LNCaP clone FGC (cell line): ENCODE measurements around the gene PSIP1.
A peak's percentile ranks its signal among the peaks of the same experiment; 100 is the strongest.

Experiments used
- DNase-seq: peaks from one replicate; pipeline ENCODE4 v3.0.0-alpha.2; 2011; ENCODE audit warnings: low read depth
- H3K4me3 ChIP-seq: 2 replicates; pipeline ENCODE4 v1.5.1; 2011; ENCODE audit warnings: mild to moderate bottlenecking, low read depth, low read length, control low read depth
- TF ChIP-seq, protein P1 (sequence below): IDR thresholded peaks from 2 replicates; pipeline ENCODE4 v1.5.1; 2012; ENCODE audit warnings: mild to moderate bottlenecking; ENCODE audit not compliant: control insufficient read depth, insufficient read depth; ENCODE audit errors: extremely low read depth

The PSIP1 gene

DNA sequence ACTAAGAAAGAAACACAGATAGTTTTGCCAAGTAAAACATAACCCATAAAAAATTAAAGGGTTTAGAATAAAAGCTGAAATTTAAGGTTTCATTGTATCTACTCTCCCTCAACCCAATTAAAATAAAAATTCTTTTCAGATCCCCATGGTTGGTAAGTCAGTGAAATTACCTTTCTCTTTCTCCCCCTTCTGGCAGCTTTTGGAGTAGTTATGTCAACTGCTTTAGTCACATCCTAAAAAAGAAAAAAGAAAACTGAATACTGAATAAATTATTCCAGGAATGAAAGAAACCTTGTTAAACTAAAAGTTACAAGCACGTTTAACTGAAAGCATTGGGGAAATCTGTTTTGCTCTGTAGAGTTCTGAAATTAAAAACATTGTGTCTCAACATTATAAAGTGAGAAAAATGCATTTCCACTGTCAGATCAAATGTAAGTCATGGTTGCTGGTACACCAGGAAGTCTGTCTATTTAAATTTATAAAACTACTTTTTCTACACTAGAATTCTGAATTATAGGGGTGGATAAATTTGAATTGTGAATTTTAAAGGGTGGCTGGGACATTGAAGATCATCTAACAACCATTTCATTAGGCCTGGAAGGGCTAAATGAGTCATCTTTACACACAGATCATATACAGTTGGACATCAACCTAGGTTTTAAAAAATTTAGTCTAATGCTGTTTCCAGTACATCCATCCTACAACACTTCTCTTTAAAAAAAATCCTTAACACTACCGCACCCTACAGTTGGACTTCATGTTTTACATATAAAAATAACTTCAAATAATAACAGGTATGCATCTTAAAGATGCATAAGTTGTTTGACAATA, 24.7 kb downstream of the PSIP1 start:
- no peak for DNase-seq

DNA sequence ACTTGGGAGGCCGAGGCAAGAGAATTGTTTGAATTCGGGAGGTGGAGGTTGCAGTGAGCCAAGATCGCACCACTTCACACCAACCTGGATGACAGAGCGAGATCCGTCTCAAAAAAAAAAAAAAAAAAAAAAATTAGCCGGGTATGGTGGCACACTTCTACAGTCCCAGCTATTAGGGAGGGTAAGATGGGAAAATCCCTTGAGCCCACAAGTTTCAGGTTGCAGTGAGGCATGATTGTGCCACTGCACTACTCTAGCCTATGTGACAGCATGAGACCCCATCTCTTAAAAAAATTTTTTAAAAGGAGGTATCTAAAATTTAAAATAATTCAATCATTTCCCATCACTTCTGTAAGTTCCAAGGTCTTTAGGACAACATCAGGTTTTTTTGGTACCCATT, 26.0 kb downstream of the PSIP1 start:
- H3K4me3 ChIP-seq = no peak overlapping the region
- DNase-seq = no peak
- TF ChIP-seq, protein P1, sequence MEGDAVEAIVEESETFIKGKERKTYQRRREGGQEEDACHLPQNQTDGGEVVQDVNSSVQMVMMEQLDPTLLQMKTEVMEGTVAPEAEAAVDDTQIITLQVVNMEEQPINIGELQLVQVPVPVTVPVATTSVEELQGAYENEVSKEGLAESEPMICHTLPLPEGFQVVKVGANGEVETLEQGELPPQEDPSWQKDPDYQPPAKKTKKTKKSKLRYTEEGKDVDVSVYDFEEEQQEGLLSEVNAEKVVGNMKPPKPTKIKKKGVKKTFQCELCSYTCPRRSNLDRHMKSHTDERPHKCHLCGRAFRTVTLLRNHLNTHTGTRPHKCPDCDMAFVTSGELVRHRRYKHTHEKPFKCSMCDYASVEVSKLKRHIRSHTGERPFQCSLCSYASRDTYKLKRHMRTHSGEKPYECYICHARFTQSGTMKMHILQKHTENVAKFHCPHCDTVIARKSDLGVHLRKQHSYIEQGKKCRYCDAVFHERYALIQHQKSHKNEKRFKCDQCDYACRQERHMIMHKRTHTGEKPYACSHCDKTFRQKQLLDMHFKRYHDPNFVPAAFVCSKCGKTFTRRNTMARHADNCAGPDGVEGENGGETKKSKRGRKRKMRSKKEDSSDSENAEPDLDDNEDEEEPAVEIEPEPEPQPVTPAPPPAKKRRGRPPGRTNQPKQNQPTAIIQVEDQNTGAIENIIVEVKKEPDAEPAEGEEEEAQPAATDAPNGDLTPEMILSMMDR = no peak

More for the DNA sequence above, 24.7 kb downstream of the PSIP1 start:
- TF ChIP-seq, protein P1 = peak; percentile 37
- H3K4me3 ChIP-seq = no peak overlapping the region

DNA sequence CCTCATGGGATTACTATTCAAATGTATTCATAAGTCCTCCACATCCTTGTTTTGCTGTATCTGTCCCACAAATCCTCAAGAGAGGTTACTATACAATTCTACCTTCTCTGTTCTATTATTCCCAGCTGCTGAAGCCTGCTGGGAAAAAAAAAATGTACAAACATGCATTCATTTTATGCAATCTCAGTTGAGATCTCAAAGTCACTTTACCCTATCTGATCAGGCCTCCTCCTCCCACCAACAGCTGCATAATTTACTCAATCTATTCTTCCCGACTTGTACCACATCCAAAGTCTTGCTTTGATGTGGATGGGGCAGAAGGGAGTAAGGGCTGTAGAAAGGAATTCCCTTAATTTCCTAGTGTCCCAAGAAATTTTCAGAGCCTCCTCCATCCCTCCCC, 28.6 kb downstream of the PSIP1 start:
- TF ChIP-seq, protein P1 = no peak
- H3K4me3 ChIP-seq = no peak overlapping the region
- DNase-seq = no peak

- TF ChIP-seq, protein P1 = no peak
- DNase-seq = no peak
- no peak overlapping the region for H3K4me3 ChIP-seq
Measured at GRCh38 chr9:15480028-15480427, 30.7 kb downstream of the PSIP1 start.

- no peak overlapping the region for H3K4me3 ChIP-seq
- TF ChIP-seq, protein P1 = no peak
- DNase-seq = no peak
Measured at GRCh38 chr9:15475923-15476536, 34.7 kb downstream of the PSIP1 start.

DNA sequence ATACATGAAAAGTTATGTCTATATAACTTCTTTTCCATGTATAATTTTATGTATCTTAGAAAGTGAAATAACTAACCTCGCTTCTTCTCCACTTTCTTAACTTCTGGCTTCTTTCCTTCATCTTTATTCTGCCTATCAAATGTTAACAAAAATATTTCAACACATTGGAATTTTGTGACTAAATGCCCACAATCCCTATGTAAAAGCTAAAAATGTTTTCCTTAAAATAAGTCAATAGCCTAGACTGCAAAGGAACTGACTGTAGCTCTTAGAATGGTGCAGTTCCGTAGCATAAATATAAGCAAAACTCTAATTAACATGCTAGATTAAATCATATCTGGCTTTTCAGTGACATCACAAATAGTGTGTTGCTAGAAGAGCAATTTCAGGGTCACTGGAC, 40.9 kb downstream of the PSIP1 start:
- H3K4me3 ChIP-seq = no peak overlapping the region
- TF ChIP-seq, protein P1 = no peak
- DNase-seq = no peak
